HFFc6 (cell line): ENCODE data around the gene PRDM10. TPM values are rescaled to one million over a fixed set of nuclear protein-coding genes. Genes with fewer than 3 reads are reported as not detected.

Experiments
- DNase-seq: peaks from one replicate; pipeline ENCODE4 v3.0.0-alpha.2; 2018
- H3K27ac Mint-ChIP-seq: 2 replicates; pipeline ENCODE4 v1.8.0; 2020; ENCODE audit warnings: mild to moderate bottlenecking, mixed read lengths
- H3K27me3 Mint-ChIP-seq: 2 replicates; pipeline ENCODE4 v1.8.0; 2021; ENCODE audit warnings: mild to moderate bottlenecking, moderate library complexity, mixed read lengths; ENCODE audit not compliant: insufficient read depth
- H3K36me3 Mint-ChIP-seq: 2 replicates; pipeline ENCODE4 v1.8.0; 2021; ENCODE audit warnings: low read depth, mixed read lengths
- H3K4me1 Mint-ChIP-seq: 2 replicates; pipeline ENCODE4 v1.8.0; 2020; ENCODE audit warnings: low read depth, mixed read lengths
- H3K4me3 Mint-ChIP-seq: 2 replicates; pipeline ENCODE4 v1.8.0; 2020; ENCODE audit warnings: mild to moderate bottlenecking, moderate library complexity, mixed read lengths
- H3K9me3 Mint-ChIP-seq: 2 replicates; pipeline ENCODE4 v1.8.0; 2020; ENCODE audit warnings: mild to moderate bottlenecking, mixed read lengths
- total RNA-seq, 6 experiments: library from RNA; stranded (reverse); fragmentation: NEBNext Ultra II Directional; extraction: Animal tissue kit (Norgen Biotek cat#: 25700); gene quantifications; 2 replicates in 1 of 6; 3 replicates in 5 of 6; pipeline ENCODE4 v1.2.3, GENCODE V29; 2021
- TF ChIP-seq, protein P1 (sequence below): fragments of 200-600 bp; sonication (generic); IDR thresholded peaks from 2 replicates; pipeline ENCODE4 v1.5.0; 2021; ENCODE audit warnings: antibody characterized with exemption, mild to moderate bottlenecking

Gene PRDM10
- total RNA-seq, 6 experiments from 2014 or later, result 7.0 to 8.6 (median 7.8) TPM

DNA sequence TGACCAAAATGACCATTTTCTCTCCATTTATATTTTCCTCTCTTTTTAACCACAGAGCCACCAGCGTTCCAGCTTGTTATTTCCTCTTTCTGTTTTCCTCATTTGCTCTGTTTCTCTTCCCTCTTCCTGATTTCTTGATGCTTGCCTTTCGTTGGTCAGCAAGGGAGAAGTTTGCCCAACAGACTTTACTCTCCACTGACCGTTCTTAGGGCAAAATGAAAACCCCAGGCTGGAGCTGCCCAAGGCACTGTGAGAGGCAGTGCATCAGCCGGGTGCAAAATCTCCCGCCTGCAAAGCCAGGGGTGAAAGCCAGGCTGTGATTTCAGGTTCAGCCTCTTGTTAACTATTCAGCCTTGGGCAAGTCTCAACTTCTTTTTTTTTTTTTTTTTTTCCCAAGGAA lies 40.9 kb upstream of the PRDM10 start:
- TF ChIP-seq, protein P1, sequence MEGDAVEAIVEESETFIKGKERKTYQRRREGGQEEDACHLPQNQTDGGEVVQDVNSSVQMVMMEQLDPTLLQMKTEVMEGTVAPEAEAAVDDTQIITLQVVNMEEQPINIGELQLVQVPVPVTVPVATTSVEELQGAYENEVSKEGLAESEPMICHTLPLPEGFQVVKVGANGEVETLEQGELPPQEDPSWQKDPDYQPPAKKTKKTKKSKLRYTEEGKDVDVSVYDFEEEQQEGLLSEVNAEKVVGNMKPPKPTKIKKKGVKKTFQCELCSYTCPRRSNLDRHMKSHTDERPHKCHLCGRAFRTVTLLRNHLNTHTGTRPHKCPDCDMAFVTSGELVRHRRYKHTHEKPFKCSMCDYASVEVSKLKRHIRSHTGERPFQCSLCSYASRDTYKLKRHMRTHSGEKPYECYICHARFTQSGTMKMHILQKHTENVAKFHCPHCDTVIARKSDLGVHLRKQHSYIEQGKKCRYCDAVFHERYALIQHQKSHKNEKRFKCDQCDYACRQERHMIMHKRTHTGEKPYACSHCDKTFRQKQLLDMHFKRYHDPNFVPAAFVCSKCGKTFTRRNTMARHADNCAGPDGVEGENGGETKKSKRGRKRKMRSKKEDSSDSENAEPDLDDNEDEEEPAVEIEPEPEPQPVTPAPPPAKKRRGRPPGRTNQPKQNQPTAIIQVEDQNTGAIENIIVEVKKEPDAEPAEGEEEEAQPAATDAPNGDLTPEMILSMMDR, result no peak
- Mint-ChIP-seq H3K27me3 (no peaks in the 10 kb centered on the region; the same call in 1 of the 2 replicates), H3K4me3 (no peak overlapping the region), H3K36me3 (no peaks in the 10 kb centered on the region), H3K4me1 (peaks cover 18% of the 10 kb centered on the region), H3K27ac (peak overlapping the region; percentile 6; the same call in 1 of the 2 replicates), H3K9me3 (no peaks in the 10 kb centered on the region)
- no peak for DNase-seq

DNA sequence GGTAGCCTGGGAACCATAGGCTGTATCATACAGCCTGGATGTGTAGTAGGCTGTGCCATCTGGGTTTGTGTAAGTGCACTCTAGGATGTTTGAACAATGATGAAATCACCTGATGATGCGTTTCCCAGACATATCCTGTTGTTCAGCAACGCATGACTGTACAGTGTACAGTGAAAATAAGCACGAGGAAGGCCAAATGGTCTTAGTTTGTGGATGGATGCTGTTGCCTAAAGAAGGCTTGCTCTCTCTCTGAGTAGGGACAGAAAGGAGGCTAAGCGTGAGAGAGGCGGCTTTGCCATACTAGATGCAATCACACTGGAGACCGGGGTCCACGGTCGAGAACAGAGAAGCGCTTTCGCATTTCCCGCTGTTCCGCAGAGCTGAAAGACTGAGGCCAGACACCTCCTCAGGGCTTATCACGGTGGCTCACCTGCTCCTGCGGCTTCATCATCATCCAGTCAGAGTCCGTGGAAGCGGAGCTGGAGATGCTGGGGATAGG lies 39.5 kb upstream of the PRDM10 start:
- H3K27me3 Mint-ChIP-seq, result no peaks in the 10 kb centered on the region; the same call in 1 of the 2 replicates
- TF ChIP-seq, protein P1, result no peak
- H3K9me3 Mint-ChIP-seq, result no peaks in the 10 kb centered on the region
- peak overlapping the region; percentile 89 for H3K27ac Mint-ChIP-seq
- H3K4me1 Mint-ChIP-seq, result peaks cover 31% of the 10 kb centered on the region
- H3K4me3 Mint-ChIP-seq, result no peak overlapping the region
- no peaks in the 10 kb centered on the region for H3K36me3 Mint-ChIP-seq
- peak; percentile 87 for DNase-seq

DNA sequence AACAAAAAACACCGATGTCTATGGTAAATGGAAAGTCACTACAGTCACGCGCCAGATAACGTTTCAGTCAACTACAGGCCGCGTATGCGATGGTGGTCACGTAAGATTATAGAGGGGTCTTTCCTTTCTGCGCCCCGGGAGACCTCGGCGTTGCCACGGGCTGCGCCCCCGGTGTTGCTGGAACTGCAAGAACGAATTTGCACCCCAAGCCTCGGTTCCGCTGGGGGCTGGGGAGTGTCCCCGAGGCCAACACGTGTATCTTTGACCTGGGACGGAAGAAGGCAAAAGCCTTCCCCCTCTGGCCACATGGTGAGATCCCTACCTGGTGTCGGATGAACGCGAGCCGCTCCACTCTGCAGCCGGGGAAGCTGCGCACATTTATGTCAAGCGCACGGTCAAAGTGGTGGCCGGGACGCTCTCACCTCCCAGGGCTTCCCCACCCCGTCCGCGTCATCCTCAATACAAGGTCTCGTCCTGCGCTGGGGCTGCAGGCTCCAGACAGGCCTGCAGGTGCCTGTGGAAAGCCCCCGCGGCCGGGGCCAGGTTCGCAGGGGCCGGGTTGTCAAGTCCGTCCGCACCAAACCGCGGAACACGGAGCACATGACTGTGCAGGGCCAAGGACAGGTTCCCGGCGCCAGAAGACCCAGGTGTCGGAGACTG lies 37.8 kb upstream of the PRDM10 start:
- peaks cover 41% of the 10 kb centered on the region for H3K4me1 Mint-ChIP-seq
- TF ChIP-seq, protein P1, result no peak
- no peak overlapping the region for H3K4me3 Mint-ChIP-seq
- H3K36me3 Mint-ChIP-seq, result no peaks in the 10 kb centered on the region
- H3K27ac Mint-ChIP-seq, result no peak overlapping the region
- no peaks in the 10 kb centered on the region; the same call in 1 of the 2 replicates for H3K27me3 Mint-ChIP-seq
- no peaks in the 10 kb centered on the region for H3K9me3 Mint-ChIP-seq
- DNase-seq, result no peak

DNA sequence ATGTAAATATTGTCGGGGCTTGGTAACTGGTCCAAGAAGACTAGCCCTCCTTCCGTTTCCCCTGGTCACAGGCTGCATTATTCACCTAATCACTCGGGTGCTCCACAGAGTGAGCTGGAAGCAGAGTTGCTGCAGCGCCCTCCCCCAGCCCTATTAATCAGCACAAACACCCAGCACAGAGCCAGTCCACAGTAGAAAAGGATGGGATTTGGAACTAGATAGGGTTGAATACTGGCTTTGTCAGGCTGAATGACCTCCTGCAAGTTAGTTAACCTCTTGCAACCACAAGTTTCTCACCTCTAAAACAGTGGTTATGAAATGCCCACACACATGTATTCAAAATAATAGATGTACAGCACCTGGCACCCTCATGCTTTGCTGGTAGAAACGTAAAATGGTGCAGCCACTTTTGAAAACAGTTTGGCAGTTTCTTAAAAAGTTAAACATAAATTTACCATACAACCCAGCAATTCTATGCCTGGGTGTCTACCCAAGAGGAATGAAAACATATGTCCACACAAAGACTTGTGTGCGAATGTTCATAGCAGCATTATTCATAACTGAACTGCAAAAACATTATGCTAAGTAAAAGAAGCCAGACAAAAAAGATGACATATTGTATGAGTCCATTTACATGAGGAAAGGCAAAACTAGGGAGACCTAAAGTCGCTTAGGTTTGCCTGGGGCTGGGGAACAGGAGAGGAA lies 35.4 kb upstream of the PRDM10 start:
- no peak for DNase-seq
- Mint-ChIP-seq H3K4me1 (peaks cover 34% of the 10 kb centered on the region), H3K4me3 (no peak overlapping the region), H3K36me3 (no peaks in the 10 kb centered on the region), H3K27me3 (no peaks in the 10 kb centered on the region; the same call in 1 of the 2 replicates), H3K27ac (no peak overlapping the region; the same call in 1 of the 2 replicates), H3K9me3 (no peaks in the 10 kb centered on the region)
- TF ChIP-seq, protein P1, result no peak

DNA sequence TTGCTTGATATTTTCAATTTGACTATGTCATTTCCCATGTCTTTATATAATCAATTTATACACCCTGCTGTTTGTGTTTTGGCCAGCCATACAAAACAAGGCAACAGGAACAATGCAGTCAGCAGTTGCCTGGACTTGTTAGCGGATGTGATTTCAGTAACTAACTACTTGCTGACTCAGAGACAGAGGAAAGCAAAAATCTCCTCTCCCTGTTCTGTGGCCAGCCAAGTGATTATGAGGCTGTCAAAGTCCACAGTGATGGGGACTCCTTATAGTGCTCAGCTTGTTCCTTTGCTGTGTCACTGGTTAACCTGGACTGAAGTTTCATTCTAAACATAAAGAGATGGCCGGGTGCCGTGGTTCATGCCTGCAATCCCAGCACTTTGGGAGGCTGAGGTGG lies 34.4 kb upstream of the PRDM10 start:
- Mint-ChIP-seq H3K27ac (no peak overlapping the region; the same call in 1 of the 2 replicates), H3K9me3 (no peaks in the 10 kb centered on the region), H3K36me3 (no peaks in the 10 kb centered on the region), H3K4me1 (peaks cover 31% of the 10 kb centered on the region), H3K4me3 (no peak overlapping the region), H3K27me3 (no peaks in the 10 kb centered on the region; the same call in 1 of the 2 replicates)
- peak; percentile 81 for DNase-seq
- TF ChIP-seq, protein P1, result no peak
